Activated CD4-positive, CD25-positive, alpha-beta regulatory T cell (primary cell): ENCODE results near the gene RBMS3.
"Not testable (repeated sequence)": the region's sequence is repeated elsewhere in the genome, so short reads cannot be mapped to it uniquely, and the experiment has no call there.

Experiments
- DNase-seq, 4 experiments: peaks; one replicate each; lab custom pipeline; 2025; lab: John Stamatoyannopoulos, UW

RBMS3 gene

DNA sequence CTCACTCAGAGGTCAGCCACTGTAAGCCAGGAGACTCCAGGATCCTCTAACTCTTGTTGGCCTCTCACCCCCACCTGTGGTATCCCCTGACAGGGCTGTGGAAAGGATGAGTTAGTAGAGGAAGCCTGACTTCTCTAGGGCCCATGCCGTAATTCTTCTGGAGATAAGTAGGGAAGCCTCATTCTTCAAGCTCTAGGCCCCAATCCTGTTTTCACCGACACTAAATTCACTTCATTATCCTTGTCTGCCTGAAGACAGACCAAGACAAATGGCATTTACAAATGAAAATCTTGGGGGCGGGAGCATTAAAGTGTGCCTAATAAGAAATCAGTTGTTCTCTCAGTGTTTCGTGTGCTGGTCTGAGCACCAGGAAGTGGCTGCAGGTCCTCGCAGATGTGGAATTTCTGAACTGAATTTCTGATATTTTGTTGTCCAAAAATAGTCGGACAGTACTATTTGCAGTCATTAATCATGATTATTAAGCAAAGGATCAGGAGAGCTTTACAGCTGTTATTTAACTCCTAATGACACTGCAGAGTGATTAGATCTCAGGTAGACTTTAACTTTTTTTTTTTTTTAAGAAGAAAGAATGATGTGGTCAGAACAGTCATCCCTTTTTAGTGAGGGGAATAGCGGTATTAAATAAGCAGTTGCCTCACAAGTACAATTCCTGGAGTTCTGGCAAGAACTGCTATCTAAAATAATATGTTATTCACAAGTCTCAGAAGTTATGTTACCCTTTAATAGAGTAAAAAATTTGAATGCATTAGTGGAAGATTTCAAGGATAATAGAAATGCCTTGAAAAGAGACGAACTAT is 58.4 kb downstream of the RBMS3 start:
- no peak for DNase-seq

DNA sequence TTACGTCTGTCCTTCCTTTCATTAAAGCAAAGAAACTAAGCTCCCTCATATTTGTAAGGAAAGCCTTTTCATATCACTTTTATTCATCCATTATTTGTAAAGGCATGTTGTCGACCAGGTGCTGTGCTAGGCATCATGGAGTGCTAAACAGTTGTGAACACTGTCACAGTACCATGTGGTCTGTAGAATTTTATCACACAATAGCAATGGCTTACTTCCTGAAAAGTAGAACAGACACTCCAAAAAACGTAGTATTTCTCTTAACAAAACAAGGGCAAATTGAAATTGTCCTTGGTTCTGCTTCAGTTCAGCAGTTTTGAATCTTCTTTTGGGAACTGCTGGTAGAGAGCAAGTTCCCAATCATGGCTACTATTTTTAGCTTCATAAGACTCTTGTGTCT is 63.3 kb downstream of the RBMS3 start:
- DNase-seq, result no peak

DNA sequence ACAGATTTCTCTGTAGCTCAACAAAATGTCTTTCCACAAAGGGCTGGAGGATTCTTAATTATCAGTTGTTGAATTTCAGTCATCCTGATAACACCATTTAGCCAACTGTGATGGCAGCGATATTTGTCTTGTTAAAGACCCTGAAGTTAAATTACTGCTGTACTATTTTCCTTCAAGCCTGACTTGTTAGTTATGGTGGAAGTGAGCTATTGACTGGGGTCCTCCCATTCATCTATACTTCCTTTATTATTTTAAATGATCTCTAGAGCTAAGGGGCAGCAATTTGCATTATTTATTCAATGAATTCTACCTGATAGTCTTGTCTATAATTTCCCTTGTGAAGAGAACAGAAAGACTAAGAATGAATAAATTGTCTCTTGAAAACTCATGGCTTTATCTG is 64.1 kb downstream of the RBMS3 start:
- no peak for DNase-seq

DNA sequence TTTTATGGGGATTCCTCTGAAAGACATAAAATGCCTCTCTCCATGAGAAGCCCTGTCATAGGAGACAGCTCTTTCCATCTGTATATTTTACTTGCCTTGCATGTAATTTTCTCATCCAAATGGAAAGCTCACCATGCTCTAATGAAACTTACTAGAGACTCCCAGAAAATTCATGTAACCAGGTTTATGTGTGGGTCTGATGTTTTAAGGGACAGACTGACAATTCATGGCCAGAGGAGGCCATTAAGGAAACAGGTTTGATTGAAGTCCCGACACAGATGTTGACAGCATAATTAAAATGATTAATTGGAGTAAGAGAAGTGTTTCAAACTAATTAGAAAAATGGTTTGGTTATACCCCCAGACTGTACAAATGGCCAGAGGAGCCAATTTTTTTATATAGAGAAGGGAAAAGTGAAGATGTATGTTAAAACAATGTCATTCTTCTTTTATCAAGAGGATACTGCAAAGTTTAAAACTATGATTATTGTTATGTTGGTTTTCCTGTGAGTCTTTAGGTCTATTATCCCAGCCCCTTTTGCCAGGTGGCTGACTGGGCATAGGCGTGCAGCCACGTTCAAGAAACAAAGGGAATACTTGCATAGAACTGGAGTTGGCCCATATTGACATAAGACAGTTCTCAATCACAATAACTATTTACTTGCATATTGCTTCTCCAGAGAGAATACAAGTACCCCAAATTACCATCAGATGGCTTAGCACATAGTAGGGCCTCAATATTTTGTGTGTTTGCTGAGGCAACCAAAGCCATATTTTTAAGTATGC is 64.8 kb downstream of the RBMS3 start:
- no peak for DNase-seq

DNA sequence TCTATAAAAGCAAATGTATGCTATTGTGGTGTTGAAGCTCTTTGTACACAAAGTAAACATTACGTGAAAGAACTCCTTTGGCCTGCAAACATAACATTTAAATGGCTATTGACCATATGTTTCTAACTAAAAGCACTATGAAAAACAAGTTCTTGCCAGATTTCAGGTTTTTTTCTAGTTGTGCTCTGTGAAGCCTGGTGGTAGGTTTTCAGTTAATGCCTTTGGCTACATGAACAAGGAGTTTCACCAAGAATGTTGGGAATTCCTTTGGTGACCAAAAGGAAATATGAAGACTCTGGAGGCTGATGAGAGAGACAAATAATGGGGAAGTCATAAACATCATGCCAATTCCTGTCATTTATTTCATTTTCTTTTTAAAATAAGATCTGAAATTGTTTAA is 66.0 kb downstream of the RBMS3 start:
- DNase-seq, result no peak

DNA sequence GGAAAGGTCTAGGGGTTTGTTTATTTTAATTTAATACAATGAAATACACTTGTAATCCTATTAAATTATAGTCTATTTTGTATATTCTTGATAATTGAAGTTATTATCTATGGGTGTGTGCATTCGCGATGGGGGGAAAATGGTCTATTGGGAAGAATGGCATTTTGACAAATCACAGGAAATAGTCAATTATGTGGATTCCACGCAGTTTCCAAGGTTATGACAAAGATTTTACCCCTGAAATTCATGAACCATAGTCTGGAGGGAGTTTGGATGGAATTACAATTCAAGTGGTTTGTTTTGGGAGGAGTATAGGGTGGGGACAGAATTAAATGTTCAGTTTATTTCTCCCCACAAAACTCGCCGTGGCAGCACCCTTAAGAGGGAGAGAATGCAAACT is 66.5 kb downstream of the RBMS3 start:
- no peak for DNase-seq

DNA sequence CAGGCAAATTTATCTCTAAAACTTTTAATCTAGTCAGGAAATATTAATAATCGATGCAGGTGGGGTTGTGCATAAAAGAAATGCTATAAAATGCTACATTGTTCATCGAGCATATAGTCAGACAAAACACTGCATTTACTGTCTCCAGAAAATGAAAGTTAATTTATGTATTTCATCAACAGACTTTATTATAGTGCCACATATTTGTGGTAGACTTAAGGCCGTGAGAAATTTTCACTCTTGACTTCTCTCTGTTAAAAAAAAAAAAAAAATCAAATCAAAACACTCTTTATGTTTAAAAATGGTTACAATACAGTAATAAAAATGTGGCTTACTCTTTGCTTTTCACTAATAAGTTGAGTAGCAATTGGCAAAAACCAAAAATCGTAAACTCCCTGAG is 67.4 kb downstream of the RBMS3 start:
- DNase-seq, result no peak

DNA sequence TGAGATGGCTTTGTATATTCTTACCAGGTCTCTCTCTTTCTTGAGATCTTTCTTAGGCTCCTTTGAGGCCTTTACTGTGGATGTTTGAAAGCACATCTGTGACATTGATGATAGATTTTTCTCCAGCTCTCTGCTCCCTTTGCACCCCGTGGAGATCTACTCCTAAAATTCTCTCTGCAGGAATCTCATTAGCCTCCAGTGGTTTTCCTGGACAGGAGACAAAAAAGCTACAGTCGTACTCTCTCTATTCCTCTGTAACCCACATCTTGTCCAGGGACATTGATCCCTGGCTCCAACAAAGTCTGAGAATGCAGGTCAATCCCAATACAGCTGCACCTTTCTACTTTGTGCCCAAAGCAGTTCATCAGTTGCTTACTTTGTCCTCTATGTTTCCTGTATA is 68.2 kb downstream of the RBMS3 start:
- DNase-seq, result no peak

DNA sequence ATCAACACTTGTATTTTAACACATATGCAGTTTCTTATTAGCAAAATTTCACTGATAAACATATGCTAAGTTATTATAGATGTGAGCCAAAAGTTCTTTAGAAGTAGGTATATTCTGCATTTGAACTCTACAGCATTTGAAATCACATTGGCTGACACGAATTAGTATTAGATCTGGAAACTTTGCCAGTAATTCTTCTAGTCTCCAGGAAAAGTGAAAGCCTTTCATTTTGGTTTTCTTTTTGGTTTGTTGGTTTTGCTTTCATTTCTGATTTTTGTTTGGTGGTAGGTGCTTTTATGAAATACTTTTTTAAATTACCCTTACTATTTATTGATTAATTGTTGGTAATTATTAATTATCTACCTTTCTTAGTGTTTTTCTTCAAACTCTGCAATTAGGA is 72.9 kb downstream of the RBMS3 start:
- no peak for DNase-seq

DNA sequence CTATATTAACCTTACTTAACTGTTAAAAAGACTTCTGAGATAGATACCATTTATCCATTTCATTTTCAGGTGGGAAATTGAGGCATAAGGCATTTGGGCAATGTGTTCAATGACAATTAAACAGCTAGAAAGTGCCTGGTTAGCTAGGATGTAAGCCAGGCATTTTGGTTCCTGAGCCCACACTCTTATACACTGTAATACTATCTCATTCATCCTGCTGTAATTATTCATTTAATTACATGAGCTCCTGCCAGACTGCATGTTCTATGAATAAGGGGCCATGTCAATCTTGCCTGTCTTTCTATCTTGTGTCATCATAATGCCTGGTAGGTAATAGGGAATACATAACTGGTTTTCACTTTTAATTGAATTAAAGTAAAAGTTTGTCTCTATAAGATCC is 74.0 kb downstream of the RBMS3 start:
- no peak for DNase-seq

DNA sequence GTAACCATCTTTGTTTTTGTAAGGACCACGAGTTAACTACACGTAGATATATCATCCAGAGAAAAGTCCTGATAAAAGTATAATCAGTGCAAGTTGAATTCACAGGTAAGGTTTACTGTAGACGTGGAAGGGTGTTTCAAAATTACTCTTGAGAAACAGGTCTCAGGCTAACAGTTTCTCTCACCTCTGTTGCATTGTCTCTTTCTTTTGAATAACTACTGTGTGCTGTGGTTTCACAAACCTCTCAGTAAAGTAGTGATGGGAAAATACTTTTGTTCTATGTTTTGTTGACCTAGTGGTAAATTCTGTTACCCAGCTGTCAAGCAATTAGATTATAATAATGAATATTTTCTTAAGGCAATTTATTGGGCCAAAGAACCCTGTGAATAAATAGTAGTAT is 75.2 kb downstream of the RBMS3 start:
- DNase-seq, result no peak

DNA sequence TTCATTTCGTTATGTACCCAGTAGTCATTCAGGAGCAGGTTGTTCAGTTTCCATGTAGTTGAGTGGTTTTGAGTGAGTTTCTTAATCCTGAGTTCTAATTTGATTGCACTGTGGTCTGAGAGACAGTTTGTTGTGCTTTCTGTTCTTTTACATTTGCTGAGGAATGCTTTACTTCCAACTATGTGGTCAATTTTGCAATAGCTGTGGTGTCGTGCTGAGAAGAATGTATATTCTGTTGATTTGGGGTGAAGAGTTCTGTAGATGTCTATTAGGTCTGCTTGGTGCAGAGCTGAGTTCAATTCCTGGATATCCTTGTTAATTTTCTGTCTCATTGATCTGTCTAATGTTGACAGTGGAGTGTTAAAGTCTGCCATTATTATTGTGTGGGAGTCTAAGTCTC is 79.4 kb downstream of the RBMS3 start:
- DNase-seq, result not testable (repeated sequence)

DNA sequence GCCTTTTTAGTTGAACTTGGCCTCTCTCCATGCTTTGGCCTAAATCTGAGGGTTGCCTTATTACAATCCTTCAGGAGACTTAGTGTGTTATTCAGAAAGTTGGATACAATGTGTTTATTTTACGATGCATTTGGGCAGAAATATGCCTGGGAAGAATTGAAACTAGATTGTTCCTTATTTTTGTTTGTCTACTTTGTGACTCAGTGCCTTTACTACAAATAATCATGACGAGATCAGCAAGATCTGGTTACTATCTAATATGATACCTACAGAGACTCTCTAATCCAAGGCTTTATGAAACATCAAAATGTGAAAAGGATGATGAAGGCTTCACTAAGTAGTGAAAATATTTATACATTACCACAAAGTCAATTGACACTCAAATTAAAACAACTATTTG is 82.2 kb downstream of the RBMS3 start:
- DNase-seq, result no peak

DNA sequence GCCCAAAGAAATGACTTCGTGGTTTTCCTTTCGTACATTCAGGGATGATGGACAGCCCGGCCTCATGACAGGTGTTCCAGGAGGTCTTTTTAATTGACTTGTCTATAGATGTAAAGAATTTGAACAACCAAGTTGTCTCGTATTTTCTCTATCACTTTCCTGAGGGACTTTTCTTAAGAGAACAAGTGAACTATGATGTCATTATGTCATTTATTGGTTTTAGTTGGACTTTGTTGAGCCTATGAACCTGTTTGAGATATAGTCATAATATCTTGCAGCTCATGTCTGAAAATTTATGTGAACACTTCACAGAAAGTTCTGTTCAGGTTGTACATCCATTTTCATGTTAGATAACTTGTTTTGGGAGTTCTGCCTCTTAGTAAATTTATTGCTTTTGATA is 89.2 kb downstream of the RBMS3 start:
- no peak for DNase-seq

DNA sequence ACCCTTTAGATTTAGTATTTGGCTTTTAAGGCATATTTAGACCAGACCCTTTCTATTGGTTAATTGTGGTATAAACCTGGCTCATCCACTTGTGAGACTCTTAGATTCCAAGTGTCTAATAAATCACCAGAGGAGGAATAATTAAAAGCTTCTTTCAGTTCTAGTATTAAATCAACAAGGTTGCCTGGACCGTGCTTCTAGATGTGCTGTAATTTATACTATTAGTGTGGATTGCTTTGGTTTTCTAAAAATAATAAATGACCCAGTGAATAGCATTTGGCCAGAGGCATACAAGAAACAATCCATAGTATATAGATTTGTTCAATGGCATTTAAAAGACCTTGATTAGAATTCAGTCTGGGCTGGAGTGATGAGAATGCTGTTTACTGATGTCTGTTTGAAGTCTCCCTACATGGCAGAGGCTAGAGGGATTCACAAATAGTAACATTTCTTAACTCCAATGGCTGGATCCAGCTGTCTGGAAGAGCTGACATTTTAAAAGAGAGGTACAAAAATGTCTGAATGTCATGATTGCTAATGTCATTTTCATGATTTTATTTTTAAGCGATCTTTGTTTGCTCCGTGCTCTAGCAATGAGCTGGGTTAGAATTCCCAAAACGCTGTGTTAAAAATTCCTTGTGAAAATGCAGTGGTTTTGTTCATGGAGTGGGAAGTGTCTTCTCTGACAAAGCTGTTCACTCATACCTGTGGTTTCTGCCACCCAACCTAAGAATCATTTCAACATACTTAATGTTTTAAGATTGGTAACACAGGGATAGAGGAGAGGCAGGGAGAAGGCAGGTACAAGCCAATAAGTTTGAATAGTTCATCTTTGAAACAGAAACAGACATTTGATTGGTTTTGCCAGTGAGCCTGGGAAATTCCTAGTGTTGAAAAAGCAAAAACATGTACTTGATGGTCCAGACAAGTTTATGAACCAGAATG is 89.9 kb downstream of the RBMS3 start:
- DNase-seq, result no peak

DNA sequence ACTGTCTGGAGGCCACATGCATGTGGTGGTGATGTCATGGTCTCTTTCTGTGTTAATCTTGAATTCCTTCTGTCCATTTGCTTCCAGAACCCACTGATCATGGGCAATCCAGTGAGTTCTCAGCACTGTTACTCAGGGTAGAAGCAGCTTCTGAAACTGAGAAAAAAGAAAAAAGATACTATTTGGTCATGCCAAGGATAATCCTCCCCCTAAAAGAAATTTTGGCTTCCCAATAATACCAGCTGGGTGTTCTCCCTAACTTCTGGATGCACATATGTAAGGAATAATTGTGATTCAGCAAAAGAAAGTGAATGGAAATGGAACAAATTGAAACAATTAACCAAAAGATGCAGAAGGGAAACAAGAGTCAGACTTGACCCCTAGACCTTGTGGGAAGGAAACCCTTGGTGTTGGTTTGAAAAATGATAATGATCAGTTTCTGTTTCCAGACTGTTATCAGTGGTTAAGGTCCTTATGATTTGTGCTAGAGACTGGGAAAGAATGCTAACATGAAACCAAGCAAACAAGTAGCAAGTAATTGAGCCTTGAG is 92.3 kb downstream of the RBMS3 start:
- DNase-seq, result no peak

DNA sequence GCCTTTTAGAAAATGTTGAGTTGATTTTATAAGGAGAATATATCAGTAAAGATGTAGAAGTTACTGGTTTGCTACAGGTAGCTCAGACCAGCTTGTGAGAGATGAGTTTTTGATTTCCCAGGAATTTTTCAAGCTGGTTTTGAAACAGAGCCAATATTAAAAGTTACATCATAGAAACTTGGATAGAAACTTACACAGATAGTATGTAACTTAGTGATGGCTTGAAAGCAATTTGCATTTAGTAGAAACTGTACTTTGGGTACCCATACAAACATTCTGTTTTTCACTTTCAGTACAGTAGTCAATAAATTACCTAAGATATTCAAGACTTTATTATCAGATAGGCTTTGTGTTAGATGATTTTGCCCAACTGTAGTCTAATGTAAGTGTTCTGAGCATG is 93.4 kb downstream of the RBMS3 start:
- no peak for DNase-seq

DNA sequence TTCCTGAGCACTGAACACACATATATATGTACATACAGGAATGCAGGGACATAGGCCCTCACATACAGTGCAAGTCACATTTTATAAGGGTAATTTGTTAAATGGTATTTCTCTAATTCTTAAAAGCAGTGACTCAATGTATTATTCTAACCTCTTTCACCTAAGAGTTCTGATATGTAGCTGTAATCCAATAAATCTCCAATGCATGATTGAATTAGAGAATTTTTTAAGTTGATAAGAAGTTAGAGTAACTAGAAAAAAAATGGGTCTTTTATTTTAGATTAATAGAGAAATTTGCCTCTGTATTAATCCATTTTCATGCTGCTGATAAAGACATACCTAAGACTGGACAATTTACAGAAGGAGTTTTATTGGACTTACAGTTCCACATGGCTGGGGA is 98.2 kb downstream of the RBMS3 start:
- no peak for DNase-seq

DNA sequence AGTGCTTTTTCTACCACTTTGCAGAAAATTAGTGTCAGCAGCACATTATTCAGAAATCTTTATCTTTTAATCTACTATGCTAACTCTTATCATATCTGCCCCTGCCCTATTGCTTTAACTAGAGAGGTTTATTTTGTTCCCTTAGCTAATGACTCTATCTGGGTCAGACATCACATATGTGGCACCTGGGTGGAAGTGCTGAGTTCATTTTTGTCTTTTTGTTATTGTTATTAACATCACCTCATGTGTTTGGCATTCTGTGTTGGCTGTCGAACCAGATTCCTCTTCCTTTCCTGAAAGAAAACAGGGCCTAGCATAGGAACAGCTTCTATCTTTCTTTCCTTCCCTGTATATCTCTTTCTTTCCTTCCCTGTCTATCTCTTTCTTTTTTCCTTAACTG is 100.7 kb downstream of the RBMS3 start:
- DNase-seq, result no peak

DNA sequence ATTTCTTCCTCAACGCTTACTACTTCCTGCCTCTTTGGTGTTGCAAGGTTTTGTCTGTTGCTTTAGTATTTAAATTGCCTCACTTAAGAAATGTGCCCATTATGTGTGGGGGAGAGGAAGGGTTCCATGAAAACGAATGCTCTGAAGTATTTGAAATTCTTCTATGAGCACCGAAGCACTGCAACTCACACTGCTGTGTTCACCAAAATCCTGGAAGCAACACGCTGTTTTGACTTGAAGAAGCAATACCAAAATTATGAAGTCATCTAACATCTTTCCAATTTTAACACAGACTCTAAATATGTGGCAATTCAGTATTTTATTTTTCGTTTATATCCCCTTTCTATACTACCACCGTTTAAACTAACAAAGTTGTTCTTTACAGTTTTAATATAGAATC is 101.5 kb downstream of the RBMS3 start:
- no peak for DNase-seq

DNA sequence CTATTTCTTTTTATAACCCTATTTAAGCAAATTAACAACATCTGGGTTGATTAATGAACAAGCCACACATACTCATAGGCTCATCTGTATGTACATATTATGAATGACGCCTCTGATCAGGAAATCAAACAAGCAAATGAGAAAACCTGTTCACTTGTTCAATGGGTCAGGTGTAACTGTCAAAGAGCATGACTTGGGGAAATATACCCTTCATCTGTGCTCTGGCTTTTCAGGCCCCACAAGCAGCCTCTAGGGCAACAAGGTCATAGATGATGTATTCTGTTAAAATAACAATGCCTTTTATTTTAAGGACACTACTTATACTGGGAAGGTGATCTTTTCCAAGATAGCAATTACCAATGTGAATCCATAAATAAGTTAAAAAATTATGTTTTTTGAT is 102.0 kb downstream of the RBMS3 start:
- DNase-seq, result no peak

DNA sequence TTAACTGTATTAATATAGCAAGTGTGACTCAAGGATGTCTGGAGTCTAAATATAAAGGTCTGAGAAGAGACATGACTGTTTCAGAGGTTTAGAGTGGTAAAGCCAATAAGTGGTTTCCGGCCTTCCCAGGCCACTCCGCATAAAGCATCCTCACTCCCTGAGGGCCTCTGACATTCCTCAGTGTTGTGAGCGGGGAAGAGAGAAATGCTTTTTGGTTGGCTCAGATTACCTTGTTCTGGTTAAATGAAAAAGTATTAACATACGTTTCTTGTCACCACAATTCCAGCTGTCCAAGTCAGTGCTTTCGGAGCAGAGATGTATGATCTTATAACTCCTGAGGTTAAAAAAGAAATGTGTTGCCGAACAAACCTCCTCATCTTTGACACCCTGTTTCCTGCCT is 103.8 kb downstream of the RBMS3 start:
- no peak for DNase-seq
